CD4-positive, alpha-beta T cell treated with Interleukin-10 for 1 hour (primary cell): Measurements from ENCODE around the gene E2F2.
A peak's percentile ranks its signal among the peaks of the same experiment; 100 is the strongest.
"Not testable (repeated sequence)": the region's sequence is repeated elsewhere in the genome, so short reads cannot be mapped to it uniquely, and the experiment has no call there.

Source experiments
- DNase-seq: peaks from one replicate; pipeline ENCODE4 v3.0.0-alpha.2; 2020

Gene E2F2

GRCh38 chr1:23545851-23546250 lies 14.8 kb upstream of the E2F2 start:
- DNase-seq: no peak

- peak; percentile 78 for DNase-seq
Observed at GRCh38 chr1:23544444-23545389, 13.7 kb upstream of the E2F2 start.

GRCh38 chr1:23543707-23544443 lies 12.8 kb upstream of the E2F2 start:
- no peak for DNase-seq

GRCh38 chr1:23542940-23543339 lies 11.9 kb upstream of the E2F2 start:
- DNase-seq: not testable (repeated sequence)

GRCh38 chr1:23539698-23540266 lies 8.7 kb upstream of the E2F2 start:
- peak; percentile 95 for DNase-seq

DNA sequence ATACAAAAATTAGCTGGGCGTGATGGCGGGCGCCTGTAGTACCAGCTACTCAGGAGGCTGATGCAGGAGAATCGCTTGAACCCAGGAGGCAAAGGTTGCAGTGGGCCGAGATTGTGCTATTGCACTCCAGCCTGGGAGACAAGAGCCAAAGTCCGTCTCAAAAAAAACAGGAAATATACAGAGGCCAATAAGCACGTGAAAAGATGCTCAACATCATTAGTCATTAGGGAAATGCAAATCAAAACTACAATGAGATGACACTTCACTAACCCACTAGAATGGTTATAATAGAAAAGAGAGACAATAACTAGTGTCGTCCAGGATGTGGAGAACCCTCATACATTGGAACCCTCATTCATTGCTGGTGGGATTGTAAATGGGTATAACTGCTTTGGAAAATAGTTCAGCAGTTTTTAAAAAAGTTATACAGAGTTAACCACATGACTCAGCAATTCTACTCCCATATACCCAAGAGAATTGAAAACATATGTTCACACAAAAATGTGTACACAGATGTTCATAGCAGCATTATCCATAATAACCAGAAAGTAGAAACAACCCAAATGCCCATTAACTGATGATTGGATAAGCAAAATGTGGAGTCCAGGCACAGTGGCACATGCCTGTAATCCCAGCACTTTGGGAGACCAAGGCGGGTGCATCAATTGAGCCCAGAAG lies 6.4 kb upstream of the E2F2 start:
- no peak for DNase-seq

- no peak for DNase-seq
Observed at GRCh38 chr1:23533246-23534023, 2.4 kb upstream of the E2F2 start.

DNA sequence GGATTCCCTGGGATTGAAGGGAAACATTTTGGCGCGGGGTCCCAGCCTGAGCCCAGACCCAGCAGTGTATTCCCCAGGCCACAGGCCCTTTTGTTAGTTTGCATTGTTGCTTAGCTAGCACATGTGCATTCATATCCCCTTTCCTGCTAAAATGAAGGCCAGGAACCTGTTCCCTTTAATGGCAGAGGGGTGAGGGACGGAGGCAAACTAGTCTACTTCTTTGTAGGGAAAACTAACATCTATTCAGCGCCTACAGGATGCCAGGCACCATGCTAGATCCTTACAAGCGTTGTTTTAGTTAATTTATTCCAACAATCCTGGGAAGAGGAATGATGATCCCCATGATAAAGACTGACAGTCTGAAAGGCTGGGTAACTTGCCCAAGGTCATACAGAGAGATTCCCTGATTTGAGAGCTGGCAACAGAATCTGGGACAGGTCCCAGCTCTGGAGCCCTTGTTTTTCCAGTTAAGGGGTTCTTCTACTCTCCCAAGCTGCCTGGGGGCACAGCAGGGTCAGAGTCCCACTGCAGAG lies 595 bp upstream of the E2F2 start:
- DNase-seq: no peak

DNA sequence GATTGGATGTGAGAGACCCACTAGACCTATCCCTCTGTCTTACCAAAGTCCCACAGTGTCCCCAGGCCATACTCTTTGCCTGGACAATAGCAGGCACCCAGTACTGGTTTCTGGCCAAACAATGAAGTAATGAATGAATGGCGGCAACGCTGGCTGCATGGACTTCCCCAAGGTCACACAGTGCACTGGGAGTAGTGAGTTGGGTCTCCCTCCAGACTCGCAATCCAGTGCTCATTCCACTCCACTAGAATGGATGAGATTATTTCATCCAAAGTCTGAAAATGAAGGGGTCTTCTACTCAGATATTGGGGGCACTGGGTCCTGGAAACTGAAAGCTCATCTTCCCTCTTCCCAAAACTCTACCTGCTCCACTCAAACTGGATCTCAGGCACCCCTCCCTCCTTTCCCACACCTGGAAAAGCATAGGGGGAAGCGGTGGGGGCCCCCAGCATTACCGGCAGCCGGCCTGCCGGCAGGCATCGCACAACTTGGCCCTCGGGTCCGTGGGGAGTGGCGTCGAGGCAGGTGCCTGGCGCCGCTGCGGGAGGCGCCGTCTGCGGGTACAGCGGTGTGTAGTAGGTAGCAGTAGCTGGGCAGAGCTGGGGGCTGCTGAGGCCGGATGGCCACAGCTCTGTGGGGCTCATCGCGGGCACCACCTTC lies 816 bp downstream of the E2F2 start:
- DNase-seq: no peak

DNA sequence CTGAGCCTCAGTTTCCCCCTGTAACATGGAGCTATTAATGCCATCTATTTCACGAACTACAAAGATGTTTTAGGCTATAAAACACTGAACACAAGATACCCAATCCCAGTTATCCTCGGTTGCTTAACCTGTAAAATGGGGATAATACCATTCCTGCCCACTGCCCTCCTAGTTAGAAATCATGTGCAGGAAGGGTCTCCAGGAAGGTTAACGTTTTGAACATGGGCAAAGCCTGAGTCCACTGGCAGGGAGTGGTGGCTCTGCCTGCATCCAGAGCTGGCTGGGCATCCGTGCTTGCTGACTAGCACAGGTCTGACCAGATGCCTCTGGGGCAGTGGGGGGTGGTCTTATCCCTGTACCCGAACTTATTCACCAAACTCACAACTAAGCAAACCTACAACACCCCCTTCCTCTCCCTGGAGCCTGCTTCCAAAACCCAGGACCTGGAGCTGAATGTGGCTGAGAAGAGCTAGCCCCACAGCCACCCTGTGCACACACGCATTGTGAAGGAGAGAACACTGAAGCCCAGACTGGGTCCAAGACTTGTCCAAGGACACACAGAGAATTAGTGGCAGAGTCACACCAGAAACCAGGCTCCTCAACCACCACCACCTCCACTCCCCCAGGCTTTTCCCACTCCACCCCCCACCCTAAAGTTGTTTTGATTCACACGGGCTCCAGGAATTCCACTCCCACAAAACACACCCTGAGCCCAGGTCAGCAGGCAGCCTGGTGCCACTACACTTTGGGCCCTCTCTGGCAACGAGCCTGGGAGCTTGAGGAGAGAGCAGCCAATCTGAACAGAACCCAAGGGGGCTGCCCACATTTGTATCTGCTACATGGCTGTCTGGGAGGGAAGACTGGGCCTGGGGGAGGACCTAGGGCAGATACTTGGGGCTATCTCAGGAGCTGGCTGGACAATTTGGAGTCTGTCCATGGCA lies 1.6 kb downstream of the E2F2 start:
- DNase-seq: no peak

- DNase-seq: peak; percentile 82
Observed at GRCh38 chr1:23528250-23528978, 2.6 kb downstream of the E2F2 start.

DNA sequence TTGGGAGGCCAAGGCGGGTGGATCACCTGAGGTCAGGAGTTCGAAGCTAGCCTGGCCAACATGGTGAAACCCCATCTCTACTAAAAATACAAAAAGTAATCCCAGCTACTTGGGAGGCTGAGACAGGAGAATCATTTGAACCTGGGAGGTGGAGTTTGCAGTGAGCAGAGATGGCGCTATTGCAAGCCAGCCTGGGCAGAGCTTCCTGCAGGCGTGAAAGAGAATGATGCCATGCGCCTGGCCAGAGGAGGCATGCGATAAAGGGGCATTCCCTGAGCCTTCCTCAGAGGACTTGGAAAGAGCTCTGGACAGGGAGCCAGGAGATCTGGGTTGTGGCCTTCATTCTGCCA lies 3.2 kb downstream of the E2F2 start:
- DNase-seq: no peak

DNA sequence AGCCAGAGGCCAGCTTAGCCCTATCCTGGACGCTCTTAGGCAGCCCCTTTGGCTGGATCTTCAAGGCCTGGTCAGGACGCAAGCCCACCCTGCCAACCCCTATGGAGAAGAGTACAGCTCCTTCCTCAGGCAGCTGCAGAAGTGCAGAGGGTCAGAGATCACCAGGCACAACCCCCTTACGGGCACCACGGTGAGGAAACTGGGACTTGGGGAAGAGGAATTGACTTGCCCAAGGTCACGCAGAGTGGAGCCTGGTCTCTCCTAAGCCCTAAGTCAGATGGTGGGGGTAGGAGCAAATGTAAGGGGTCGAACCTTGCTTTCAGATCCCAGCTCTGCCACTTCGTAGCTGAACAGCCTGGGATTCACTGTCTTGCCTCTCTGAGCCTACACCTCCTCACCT lies 3.7 kb downstream of the E2F2 start:
- no peak for DNase-seq

GRCh38 chr1:23526329-23527041 lies 4.5 kb downstream of the E2F2 start:
- no peak for DNase-seq

- peak; percentile 40 for DNase-seq
Observed at GRCh38 chr1:23525558-23526250, 5.3 kb downstream of the E2F2 start.

DNA sequence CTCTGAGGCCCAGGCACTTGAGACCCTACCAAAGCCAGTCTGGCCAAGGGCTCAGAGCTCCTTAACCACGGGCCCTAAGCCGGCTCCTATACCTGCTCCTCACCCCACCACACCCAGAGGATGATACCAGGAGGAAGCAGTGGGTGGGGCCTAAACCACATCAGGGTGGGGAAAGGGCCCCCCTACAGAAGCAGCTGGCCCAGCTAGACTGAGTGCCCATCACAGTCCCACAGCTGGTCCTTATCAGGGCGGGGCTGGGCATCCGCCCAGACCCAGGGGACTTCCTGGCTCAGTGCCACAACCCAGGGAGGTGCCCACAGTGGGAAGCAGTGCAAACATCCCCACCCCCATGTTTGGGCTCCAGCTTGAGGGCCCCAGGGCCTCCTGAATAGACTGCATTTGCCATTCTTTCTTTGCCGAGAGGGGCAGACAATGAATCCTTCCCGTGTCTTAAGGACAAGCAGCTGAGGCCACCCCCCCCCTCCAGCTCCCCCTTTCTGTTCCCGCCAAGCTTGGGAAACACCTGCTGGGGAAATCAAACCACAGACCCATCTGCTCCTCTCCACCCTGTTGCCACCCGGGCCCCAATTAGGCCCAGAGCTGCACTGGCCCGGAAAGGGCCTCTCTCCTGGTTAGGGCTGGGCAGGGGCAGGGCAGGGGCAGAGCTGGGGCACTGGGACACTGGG lies 6.2 kb downstream of the E2F2 start:
- DNase-seq: peak; percentile 68

- DNase-seq: no peak
Observed at GRCh38 chr1:23524163-23524562, 6.9 kb downstream of the E2F2 start.
